Raji (cell line): ENCODE measurements around the gene ATP5ME.

Experiments
- POLR2A ChIP-seq: IDR thresholded peaks from 2 replicates; pipeline ENCODE4 v1.6.1; 2011; ENCODE audit warnings: low read depth, low read length, control low read depth; ENCODE audit not compliant: insufficient read depth

The ATP5ME gene

GRCh38 chr4:688854-689681, 15.0 kb upstream of the ATP5ME start, which contains the start of gene SLC49A3:
TSS of gene SLC49A3 (minus strand) at chr4:689151. CDS start at chr4:689127, 24 bp downstream.
- no peak for TF ChIP-seq POLR2A

DNA sequence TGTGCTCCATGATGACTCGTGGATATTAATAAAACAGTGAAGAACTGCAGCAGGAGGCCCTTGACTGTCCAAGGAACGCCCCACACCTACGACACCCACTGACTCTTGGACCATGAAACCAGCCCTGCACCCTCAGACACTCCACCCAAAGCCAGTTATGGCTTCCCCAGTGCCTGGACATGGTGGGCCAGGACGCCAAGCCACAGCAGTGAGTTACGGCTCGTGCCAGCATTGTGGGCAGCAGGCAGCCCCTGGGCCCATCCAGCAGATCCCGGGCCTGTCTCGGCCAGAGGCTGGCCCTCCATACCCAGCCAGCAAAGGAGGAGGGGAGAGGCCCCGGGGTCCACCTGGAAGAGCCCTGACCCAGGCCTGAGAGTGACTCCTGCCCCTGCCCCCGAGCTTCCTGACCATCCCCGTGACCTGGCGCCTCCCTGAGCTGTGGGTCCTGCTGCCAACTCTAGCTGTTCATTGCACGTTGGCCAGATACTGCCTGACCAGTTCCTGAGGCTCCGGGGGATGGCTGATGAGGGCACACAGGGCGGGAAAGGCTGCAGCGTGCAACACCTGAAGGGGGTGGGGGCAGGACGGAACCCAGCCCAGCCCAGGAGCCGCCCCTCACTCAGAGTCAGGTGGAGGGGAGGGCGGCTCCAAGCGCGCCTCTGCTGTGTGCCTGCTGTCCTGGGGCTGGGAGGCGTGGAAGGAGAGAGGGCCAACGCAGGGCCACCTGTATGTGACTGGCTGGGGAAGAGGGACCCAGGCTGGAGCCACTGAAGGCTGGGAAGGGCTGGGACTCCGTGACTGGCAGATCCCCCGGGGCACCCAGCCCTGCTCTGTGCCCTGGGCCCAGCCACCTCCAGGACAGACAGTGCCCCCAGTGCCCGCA, 14.1 kb upstream of the ATP5ME start:
- TF ChIP-seq POLR2A = no peak

- no peak for TF ChIP-seq POLR2A
Measured at GRCh38 chr4:687048-687970, 13.2 kb upstream of the ATP5ME start.

DNA sequence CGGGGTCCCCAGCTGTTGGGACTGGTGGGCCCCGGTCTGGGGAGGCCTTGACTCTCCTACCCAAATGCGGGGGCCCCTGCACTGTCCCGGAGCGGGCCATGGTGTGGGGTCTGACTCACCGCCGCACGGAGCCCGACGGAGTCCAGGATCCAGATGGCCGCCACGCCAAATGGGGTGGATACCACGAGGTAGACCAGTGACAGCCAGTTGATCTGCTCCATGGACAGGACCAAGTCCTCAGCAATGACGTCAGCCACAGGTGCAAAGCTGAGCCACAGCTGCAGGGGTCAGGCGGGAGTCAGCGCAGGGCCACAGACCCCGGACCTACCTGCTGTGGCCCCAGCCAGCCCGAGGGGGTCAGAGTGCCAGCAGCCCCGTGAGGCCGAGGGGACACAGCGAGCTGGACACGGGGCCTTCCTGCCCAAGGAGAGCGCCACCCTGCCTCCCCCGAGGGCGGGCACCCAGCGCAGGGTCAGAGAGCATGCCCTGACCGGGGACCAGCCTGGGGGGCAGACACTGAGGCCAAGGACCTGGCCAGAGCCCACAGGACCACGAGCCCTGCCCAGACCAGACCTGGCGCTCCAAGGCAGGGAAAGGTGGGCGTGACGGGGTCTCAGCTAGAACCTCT, 12.5 kb upstream of the ATP5ME start:
- TF ChIP-seq POLR2A = 0 out of 2 replicates have a peak, but pooled peaks have one; percentile 1

- 0 out of 2 replicates have a peak, but pooled peaks have one; percentile 3 for TF ChIP-seq POLR2A
Measured at GRCh38 chr4:685679-686412, 11.8 kb upstream of the ATP5ME start.

GRCh38 chr4:684623-685327, 10.7 kb upstream of the ATP5ME start:
- no peak; the same call in 1 of the 2 replicates for TF ChIP-seq POLR2A

DNA sequence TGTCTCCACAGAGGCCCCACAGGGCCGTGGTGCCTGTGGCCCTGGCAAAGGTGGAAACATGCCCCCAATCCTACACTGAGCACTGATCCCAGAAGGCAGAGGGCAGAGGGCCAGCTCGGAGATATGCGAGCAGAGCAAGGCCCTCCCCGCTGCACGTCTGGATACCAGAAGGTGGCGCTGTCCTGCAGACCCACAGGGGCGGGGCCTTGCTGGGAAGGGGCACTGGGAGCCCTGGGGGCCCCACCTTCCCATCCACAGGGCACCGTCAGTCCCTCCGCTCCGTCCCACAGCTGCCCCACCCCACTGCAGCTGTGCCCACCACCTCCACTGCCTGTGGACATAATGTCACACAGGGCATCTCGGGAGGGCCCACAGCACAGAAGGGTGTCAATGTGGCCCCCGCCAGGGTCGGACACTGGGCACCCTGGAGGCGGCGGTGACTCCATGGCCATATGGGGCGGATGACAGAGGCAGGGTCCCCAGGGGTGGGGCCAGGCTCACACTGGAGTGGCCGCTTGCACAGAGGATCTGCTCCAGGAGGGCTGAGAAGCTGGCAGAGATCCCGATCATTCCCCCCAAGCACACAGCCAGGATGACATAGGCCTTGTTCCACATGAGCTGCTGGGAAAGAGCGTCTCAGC, 10.0 kb upstream of the ATP5ME start:
- 0 out of 2 replicates have a peak, but pooled peaks have one; percentile 20 for TF ChIP-seq POLR2A

GRCh38 chr4:683247-683897, 9.3 kb upstream of the ATP5ME start:
- no peak for TF ChIP-seq POLR2A

GRCh38 chr4:682490-683172, 8.6 kb upstream of the ATP5ME start:
- TF ChIP-seq POLR2A = no peak

- no peak for TF ChIP-seq POLR2A
Measured at GRCh38 chr4:681736-682451, 7.8 kb upstream of the ATP5ME start.
